ENCODE data around the gene SPTLC3. TPM values are rescaled to one million over a fixed set of nuclear protein-coding genes. Genes with fewer than 3 reads are reported as not detected.

The SPTLC3 gene
- total and polyA plus RNA-seq, 2 of the 13 experiments (the other 11 are each of a cell fraction or from before 2014, with no cell fraction given): 20.5 to 95.6 TPM

DNA sequence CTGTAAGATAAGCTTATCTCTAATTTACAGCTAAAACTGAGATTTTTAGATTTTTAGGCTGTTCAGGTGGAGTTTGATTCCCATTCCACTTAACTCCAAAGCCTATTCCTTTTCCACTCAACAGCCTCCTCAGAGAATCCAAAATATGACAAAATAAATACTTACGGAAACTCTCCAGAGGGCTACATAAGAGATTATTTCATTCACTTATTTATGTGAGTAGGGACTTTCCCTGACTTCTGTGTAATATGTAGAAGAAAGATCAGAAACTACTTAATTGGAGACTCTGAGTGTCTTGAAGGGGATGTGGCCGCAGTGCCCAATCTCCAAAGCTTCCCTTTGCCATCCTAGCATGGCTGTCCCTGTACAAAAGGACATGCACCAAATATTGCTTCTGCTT is 140.2 kb downstream of the SPTLC3 start:
- CTCF ChIA-PET (ENCODE audit: low intra/inter-chr PET ratio, low total read pairs): no interaction called here
- TF ChIP-seq ZFP41 (CRISPR knock-in tag; IDR thresholded peaks at IDR 0.05; ENCODE audit: borderline replicate concordance): no peak
- no peak for TF ChIP-seq ZNF230 (CRISPR knock-in tag; IDR thresholded peaks at IDR 0.05)
- TF ChIP-seq ZNF75D (CRISPR knock-in tag; IDR thresholded peaks at IDR 0.05; ENCODE audit: borderline replicate concordance): no peak
- TF ChIP-seq DNMT1 (CRISPR knock-in tag; IDR thresholded peaks at IDR 0.05): no peak
- no peak for TF ChIP-seq NCOA5 (CRISPR knock-in tag; IDR thresholded peaks at IDR 0.05)
- no peak overlapping the region for H3K4me3 ChIP-seq (replicated peaks in 1 of 3; ENCODE audit: insufficient read depth in 1 of 3, low read depth in 2 of 3, low read length in 3 of 3)
- DNase-seq (ENCODE audit: low spot score) (no peak), ATAC-seq (no peak), FAIRE-seq (no peak)
- H3K9ac ChIP-seq (ENCODE audit: insufficient read depth, low read depth, low read length): no peak overlapping the region
- peaks cover 12% of the 10 kb centered on the region; the same call in 1 of the 2 replicates for H3K4me1 ChIP-seq (ENCODE audit: insufficient read depth, low read length)
- H3K27ac ChIP-seq (ENCODE audit: extremely low read length, insufficient read depth, low read length): no peak overlapping the region
- H3K4me2 ChIP-seq (ENCODE audit: low read depth, low read length): no peak overlapping the region
- H3K36me3 ChIP-seq (replicated peaks in 1 of 2; ENCODE audit: control insufficient read depth in 1 of 2, insufficient read depth in 2 of 2, low read length in 2 of 2): peaks cover 18 to 37% of the 10 kb centered on the region in 2 experiments; a peak in 4 of 5 replicates
- no peaks in the 10 kb centered on the region for H4K20me1 ChIP-seq (ENCODE audit: insufficient read depth, low read length)
- H3K27me3 ChIP-seq (ENCODE audit: control insufficient read depth in 1 of 2, insufficient read depth in 2 of 2, low read length in 2 of 2): no peaks in the 10 kb centered on the region
- H2AFZ ChIP-seq (ENCODE audit: low read length): no peak overlapping the region
- in situ Hi-C loops (cut with HindIII; ENCODE audit: extremely low pct_ligation_motif_present, low pct_unique_long_range_greater_than_20kb): no loop called here
- BruUV-seq (replicated peaks): no TSS peak
- 97% methylated on average over 2 of the region's 2 CpGs for WGBS (ENCODE audit: low lambda C conversion rate)
- intact Hi-C loops (cut with micrococcal nuclease; ENCODE audit: unreplicated experiment): no loop called here
- no peaks in the 10 kb centered on the region for H3K79me2 ChIP-seq (ENCODE audit: insufficient read depth, low read length)
- POLR2A ChIA-PET: no interaction called here
- no peaks in the 10 kb centered on the region for H3K9me3 ChIP-seq (ENCODE audit: low read length)

DNA sequence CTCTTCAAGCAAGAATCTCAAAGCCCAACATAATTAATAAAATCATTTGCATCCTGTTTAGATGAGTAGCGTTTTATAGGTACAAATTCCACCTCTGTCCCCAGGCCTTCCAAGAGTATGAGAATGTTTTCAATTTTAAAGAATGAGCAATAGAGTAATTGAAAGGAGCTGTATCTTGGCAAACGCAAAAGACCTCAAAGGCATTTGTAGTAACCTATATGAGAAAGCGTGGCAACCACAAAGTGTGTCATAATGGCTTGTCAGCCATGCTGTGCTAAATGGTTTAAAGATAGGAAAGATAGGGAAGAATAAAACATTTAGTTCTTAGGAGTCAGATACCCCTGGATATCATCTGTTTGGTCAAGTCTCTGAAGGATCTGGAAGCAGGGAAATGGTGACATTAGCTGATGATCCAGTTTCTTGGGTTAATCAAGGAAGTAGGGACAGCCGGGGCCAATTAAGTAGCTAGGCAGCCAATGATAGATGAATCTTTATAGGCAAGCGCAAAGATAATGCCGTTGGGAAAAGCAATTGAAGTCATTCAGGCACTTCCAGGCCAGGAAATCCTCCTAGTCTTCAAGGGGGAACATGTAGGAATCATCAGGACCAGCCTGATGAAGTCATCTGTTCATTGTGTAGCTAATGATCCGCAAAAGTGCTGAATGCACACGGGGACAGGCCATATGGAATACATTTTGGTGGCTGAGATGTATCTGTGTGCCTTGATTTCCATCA is 140.8 kb downstream of the SPTLC3 start:
- ChIA-PET POLR2A (no interaction called here), CTCF (ENCODE audit: low intra/inter-chr PET ratio, low total read pairs) (no interaction called here)
- Histone ChIP-seq H3K79me2 (ENCODE audit: insufficient read depth, low read length) (no peaks in the 10 kb centered on the region), H3K27me3 (ENCODE audit: control insufficient read depth in 1 of 2, insufficient read depth in 2 of 2, low read length in 2 of 2) (no peaks in the 10 kb centered on the region), H2AFZ (ENCODE audit: low read length) (no peak overlapping the region), H3K4me2 (ENCODE audit: low read depth, low read length) (no peak overlapping the region), H3K9ac (ENCODE audit: insufficient read depth, low read depth, low read length) (no peak overlapping the region), H3K4me3 (replicated peaks in 1 of 3; ENCODE audit: insufficient read depth in 1 of 3, low read depth in 2 of 3, low read length in 3 of 3) (no peak overlapping the region), H4K20me1 (ENCODE audit: insufficient read depth, low read length) (no peaks in the 10 kb centered on the region), H3K27ac (ENCODE audit: extremely low read length, insufficient read depth, low read length) (no peak overlapping the region), H3K36me3 (replicated peaks in 1 of 2; ENCODE audit: control insufficient read depth in 1 of 2, insufficient read depth in 2 of 2, low read length in 2 of 2) (peaks cover 23 to 41% of the 10 kb centered on the region in 2 experiments; a peak in 4 of 5 replicates), H3K4me1 (ENCODE audit: insufficient read depth, low read length) (peaks cover 12% of the 10 kb centered on the region; the same call in 1 of the 2 replicates), H3K9me3 (ENCODE audit: low read length) (no peaks in the 10 kb centered on the region)
- TF ChIP-seq, protein P1, sequence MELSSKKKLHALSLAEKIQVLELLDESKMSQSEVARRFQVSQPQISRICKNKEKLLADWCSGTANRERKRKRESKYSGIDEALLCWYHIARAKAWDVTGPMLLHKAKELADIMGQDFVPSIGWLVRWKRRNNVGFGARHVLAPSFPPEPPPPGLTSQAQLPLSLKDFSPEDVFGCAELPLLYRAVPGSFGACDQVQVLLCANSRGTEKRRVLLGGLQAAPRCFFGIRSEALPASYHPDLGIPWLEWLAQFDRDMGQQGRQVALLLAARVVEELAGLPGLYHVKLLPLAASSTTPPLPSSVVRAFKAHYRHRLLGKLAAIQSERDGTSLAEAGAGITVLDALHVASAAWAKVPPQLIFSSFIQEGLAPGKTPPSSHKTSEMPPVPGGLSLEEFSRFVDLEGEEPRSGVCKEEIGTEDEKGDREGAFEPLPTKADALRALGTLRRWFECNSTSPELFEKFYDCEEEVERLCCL (CRISPR knock-in tag; IDR thresholded peaks at IDR 0.05; ENCODE audit: borderline replicate concordance): no peak
- TF ChIP-seq TCF7L2 (IDR thresholded peaks at IDR 0.05; ENCODE audit: low read depth, low read length) (0 out of 2 replicates have a peak, but pooled peaks have one; percentile 29), KAT8 (CRISPR knock-in tag; IDR thresholded peaks at IDR 0.05) (no peak)
- WGBS (ENCODE audit: low lambda C conversion rate): 95% methylated on average over 8 of the region's 8 CpGs
- DNase-seq (ENCODE audit: low spot score): no peak
- intact Hi-C loops (cut with micrococcal nuclease; ENCODE audit: unreplicated experiment) (no loop called here), in situ Hi-C loops (cut with HindIII; ENCODE audit: extremely low pct_ligation_motif_present, low pct_unique_long_range_greater_than_20kb) (no loop called here)
- no peak for FAIRE-seq
- no peak for ATAC-seq
- BruUV-seq (replicated peaks): no TSS peak
